IPS-18c (cell line): ENCODE results near the gene SLC7A1.

ENCODE experiments used
- H3K4me3 ChIP-seq: 2 replicates; pipeline ENCODE4 v1.7.0; 2013; ENCODE audit warnings: low read depth, mild to moderate bottlenecking, low read length, moderate library complexity; ENCODE audit not compliant: insufficient read depth
- H3K9me3 ChIP-seq: one replicate; pipeline ENCODE4 v1.6.1; 2013; ENCODE audit warnings: mild to moderate bottlenecking, low read length, moderate library complexity; ENCODE audit not compliant: control insufficient read depth, insufficient read depth

Gene SLC7A1

DNA sequence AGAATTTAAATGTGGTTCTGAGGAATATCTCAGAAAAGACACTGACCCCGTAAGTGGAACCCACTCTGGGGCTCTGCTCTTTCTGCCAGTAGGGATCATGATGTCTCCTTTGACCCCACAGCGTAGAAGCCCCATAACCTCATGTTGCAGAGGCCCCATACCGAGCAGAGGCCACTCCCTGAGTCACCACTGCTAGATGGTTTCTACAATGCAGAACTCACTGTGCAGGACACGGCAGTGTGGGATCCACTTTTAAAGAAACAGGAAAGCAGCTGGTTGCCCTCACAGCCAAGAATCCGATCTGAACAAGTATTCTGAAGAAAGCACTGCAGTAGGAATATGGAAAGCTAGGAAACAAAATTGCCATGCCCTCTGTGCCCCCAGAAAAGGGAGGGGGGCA is 4.2 kb downstream of the SLC7A1 start:
- H3K9me3 ChIP-seq: no peaks in the 10 kb centered on the region
- H3K4me3 ChIP-seq: no peak overlapping the region

GRCh38 chr13:29589967-29590366 is 5.5 kb downstream of the SLC7A1 start:
- Histone ChIP-seq H3K4me3 (no peak overlapping the region), H3K9me3 (no peaks in the 10 kb centered on the region)

DNA sequence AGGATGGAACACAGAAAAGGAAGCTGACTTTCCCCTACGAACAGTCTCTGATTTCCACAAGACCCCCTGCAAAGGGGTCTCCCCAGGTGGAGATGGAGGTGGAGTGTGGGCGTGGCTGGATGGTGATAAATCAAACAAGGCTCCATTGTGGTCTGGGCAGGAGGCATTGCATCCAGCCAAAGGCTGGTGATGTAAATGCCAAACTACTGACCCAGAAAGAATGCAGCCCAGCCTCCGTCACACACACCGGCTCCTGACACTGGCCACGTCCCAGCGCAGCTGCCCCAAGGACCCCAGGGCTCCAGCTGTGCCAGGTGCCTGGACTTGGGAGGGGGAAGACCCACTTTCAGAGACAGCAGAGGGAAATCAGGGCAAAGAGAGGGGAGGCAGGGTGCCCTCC is 6.3 kb downstream of the SLC7A1 start:
- Histone ChIP-seq H3K4me3 (no peak overlapping the region), H3K9me3 (no peaks in the 10 kb centered on the region)

DNA sequence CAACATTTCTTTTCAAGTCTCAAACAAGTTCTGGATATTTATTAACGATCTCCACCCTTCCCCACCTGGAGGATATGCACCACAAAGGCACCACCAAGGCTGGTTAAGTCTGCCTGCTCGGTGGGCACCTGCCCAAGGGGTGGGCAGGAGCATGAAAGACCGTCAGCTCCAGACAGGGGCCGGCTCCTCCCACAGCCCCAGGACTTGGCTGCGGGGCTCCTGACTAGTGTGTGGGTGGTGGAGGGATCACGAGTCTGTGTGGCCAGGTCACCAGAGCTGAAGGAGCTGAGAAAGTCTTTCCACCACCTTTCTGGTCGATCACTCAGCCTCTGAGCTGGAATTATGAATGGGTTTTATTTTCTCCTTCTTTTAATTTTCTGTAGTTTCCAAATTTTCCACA is 7.8 kb downstream of the SLC7A1 start:
- Histone ChIP-seq H3K9me3 (no peaks in the 10 kb centered on the region), H3K4me3 (no peak overlapping the region)

DNA sequence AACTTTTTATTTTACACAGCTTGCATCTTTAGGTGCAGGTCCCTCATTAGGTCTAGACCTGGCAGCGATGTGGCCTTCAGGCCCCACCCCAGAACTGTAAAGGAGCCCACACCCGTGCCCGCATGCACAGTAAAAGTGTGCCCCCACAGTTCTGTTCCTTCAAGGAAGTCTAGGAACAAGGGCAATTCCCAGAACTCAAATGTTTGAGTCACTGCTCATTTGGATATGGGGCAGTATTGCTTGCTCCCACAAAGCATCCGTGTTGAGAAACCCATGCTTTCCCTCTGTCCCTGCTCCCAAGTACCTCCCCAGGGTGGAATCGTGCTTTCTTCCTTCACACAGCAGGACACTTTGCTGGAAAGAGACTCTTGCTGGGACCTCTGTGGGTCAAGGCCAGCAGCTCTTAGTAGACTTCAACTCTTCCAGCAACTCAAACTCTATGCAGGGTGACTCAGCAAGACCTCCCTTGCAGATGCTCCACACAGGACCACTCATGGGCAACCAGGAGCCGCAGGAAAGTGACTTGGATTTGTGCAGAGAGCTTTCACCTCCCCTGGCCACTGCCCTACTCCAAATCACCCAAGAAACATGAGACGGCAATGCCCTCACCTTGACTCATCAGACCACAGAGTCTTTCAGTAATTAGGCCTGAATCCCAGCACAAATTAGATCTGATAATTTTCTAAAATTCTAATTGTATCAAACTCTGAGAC is 12.3 kb downstream of the SLC7A1 start:
- no peaks in the 10 kb centered on the region for H3K9me3 ChIP-seq
- no peak overlapping the region for H3K4me3 ChIP-seq

GRCh38 chr13:29582171-29582570 is 13.3 kb downstream of the SLC7A1 start:
- no peak overlapping the region; the same call in 1 of the 2 replicates for H3K4me3 ChIP-seq

GRCh38 chr13:29581666-29582065 is 13.8 kb downstream of the SLC7A1 start:
- Histone ChIP-seq H3K9me3 (no peaks in the 10 kb centered on the region), H3K4me3 (no peak overlapping the region; the same call in none of the 2 replicates)

More at GRCh38 chr13:29582171-29582570, 13.3 kb downstream of the SLC7A1 start:
- H3K9me3 ChIP-seq: no peaks in the 10 kb centered on the region

- no peaks in the 10 kb centered on the region for H3K9me3 ChIP-seq
- H3K4me3 ChIP-seq: no peak overlapping the region
These were observed 16.4 kb downstream of the SLC7A1 start for GRCh38 chr13:29579094-29579493.

- no peak overlapping the region for H3K4me3 ChIP-seq
- H3K9me3 ChIP-seq: no peaks in the 10 kb centered on the region
These were observed 17.0 kb downstream of the SLC7A1 start for GRCh38 chr13:29578300-29579085.

- Histone ChIP-seq H3K9me3 (no peaks in the 10 kb centered on the region), H3K4me3 (no peak overlapping the region)
These were observed 18.1 kb downstream of the SLC7A1 start for GRCh38 chr13:29577136-29578051.

GRCh38 chr13:29576581-29576980 is 18.9 kb downstream of the SLC7A1 start:
- no peaks in the 10 kb centered on the region for H3K9me3 ChIP-seq
- H3K4me3 ChIP-seq: no peak overlapping the region

DNA sequence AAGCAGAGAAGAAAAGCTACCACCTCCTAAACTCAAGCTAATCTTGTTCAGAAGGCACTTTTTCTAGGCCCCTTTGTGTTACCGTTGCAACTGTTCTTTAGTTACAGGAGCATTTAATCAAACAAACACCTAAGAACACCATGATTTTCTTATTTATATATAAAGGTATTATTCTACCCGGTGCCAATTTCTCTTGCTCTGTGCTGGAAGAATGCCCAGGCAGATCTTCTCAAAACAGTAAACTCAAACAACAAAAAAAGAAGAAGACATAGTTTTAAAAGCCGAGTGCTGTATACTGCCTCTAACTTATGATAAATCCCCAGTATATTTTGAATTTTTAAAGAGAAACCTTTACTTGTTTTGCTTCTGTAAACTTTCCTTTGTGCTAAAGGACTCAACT is 20.4 kb downstream of the SLC7A1 start:
- no peak overlapping the region for H3K4me3 ChIP-seq
- no peaks in the 10 kb centered on the region for H3K9me3 ChIP-seq

GRCh38 chr13:29573190-29573589 is 22.3 kb downstream of the SLC7A1 start:
- no peak overlapping the region for H3K4me3 ChIP-seq
- no peaks in the 10 kb centered on the region for H3K9me3 ChIP-seq

DNA sequence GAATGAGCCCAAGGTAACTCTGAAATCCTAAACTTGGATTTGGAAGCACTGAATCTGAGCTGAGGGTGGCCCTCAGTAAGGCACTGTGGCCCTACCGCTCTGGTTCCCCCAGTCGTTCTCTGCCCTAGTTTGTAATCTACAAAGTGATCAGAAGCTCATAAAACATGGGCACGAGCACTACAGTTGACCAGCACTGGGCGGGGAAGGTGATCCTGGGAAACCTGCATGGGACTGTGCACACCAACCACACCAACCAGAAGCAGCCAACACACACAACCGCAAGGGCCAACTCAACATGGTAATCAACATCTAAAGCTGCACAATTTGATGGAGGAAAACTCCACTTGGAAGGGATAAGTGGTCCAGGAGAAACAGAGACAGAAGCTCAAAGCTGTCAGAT is 22.9 kb downstream of the SLC7A1 start:
- Histone ChIP-seq H3K4me3 (no peak overlapping the region), H3K9me3 (no peaks in the 10 kb centered on the region)

GRCh38 chr13:29571876-29572570 is 23.5 kb downstream of the SLC7A1 start:
- H3K4me3 ChIP-seq: no peak overlapping the region
- H3K9me3 ChIP-seq: no peaks in the 10 kb centered on the region

DNA sequence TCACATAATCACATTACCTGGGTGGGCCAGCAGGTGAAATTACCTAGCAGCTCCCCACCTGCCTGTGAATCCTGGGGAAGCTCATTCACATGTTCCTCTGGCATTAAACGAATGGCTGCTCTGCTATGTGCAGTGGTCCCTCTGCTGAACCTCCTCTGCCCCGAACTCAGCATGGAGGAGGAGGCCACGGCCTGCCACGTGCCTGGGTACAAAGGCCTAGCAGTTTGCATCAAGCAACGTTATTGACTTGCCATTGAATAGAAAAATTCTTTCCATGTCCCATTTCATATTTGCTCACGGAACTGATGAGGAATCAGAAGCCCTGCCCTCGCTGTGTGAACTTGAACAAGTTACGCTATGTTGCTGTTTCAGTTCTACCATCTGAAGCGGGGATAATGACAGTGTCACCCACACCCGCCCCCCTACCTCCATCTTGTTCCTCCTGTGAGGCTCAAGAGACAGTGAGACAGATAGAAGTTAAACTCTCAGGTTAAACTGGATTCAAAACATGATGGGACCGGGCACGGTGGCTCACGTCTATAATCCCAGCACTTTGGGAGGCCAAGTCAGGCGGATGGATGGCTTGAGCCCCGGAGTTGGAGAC is 25.3 kb downstream of the SLC7A1 start:
- no peak overlapping the region for H3K4me3 ChIP-seq
- H3K9me3 ChIP-seq: no peaks in the 10 kb centered on the region
